OCI-LY7 (cell line): ENCODE results near the gene SLC1A7.

Source experiments
- EZH2phosphoT487 ChIP-seq: fragments of 200-600 bp; sonication (generic); IDR thresholded peaks from 2 replicates; pipeline ENCODE4 v1.6.1; 2018; ENCODE audit warnings: low read depth, borderline replicate concordance, mild to moderate bottlenecking, mixed run types, antibody characterized with exemption, low read length, moderate library complexity, mixed read lengths
- TF ChIP-seq, protein P1 (sequence below): fragments of 200-600 bp; sonication (generic); conservative IDR thresholded peaks from 2 replicates; pipeline ENCODE4 v1.5.1; 2014; ENCODE audit warnings: mild to moderate bottlenecking, antibody characterized with exemption, low read length, moderate library complexity, mixed read lengths

DNA sequence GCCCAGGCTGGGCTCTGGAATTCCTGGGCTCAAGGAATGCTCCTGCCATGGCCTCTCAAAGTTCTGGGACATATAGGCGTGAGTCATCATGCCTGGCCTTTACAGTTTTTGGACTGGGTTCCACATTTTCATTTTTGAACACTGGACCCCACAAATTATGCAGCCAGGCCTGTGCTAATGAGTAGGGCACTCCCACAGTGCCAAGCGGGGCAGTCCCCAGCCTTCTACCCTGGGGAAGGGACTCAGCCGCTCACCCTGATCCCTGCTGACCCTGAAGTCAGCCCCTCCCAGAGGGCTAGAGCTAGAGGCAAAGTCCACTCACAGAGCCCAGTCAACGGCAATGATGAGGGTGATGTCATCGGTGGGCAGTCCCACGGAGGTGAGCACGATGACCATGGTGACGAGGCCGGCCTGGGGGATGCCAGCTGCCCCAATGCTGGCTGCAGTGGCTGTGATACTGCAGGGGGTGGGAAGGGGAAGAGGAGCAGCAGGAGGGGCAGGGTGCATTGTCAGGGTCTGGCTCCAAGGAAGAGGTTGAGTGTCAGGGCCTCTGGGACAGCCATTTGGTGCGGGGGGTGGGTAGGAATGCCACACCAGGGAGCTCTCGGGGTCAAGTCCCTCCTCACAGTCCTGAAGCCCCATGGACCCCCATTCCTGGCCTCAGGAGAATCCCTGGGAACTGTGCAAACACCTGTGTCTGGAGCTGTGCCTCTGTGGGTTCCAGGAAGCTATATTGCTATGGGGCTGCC lies 52.8 kb downstream of the SLC1A7 start:
- TF ChIP-seq, protein P1, sequence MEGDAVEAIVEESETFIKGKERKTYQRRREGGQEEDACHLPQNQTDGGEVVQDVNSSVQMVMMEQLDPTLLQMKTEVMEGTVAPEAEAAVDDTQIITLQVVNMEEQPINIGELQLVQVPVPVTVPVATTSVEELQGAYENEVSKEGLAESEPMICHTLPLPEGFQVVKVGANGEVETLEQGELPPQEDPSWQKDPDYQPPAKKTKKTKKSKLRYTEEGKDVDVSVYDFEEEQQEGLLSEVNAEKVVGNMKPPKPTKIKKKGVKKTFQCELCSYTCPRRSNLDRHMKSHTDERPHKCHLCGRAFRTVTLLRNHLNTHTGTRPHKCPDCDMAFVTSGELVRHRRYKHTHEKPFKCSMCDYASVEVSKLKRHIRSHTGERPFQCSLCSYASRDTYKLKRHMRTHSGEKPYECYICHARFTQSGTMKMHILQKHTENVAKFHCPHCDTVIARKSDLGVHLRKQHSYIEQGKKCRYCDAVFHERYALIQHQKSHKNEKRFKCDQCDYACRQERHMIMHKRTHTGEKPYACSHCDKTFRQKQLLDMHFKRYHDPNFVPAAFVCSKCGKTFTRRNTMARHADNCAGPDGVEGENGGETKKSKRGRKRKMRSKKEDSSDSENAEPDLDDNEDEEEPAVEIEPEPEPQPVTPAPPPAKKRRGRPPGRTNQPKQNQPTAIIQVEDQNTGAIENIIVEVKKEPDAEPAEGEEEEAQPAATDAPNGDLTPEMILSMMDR = no peak
- TF ChIP-seq EZH2phosphoT487 = no peak
